Glutamatergic neuron (in vitro differentiated cells): ENCODE measurements around the gene KANSL1L. TPM values are rescaled to one million over a fixed set of nuclear protein-coding genes. Genes with fewer than 3 reads are reported as not detected.

Experiments used
- DNase-seq: peaks from one replicate; pipeline ENCODE4 v3.0.0; 2022
- H3K27ac Mint-ChIP-seq: one replicate; pipeline ENCODE4 v1.8.0; 2020; ENCODE audit warnings: mild to moderate bottlenecking, mixed read lengths, inconsistent platforms; ENCODE audit not compliant: unreplicated experiment
- H3K27me3 Mint-ChIP-seq: one replicate; pipeline ENCODE4 v1.8.0; 2020; ENCODE audit warnings: mild to moderate bottlenecking, moderate library complexity, mixed read lengths, inconsistent platforms; ENCODE audit not compliant: unreplicated experiment
- H3K36me3 Mint-ChIP-seq: one replicate; pipeline ENCODE4 v1.8.0; 2020; ENCODE audit warnings: mild to moderate bottlenecking, mixed read lengths, inconsistent platforms; ENCODE audit not compliant: unreplicated experiment
- H3K4me1 Mint-ChIP-seq: one replicate; pipeline ENCODE4 v1.8.0; 2020; ENCODE audit warnings: mild to moderate bottlenecking, low read depth, mixed read lengths, inconsistent platforms; ENCODE audit not compliant: unreplicated experiment
- H3K4me3 Mint-ChIP-seq: one replicate; pipeline ENCODE4 v1.8.0; 2020; ENCODE audit warnings: mild to moderate bottlenecking, mixed read lengths, inconsistent platforms; ENCODE audit not compliant: unreplicated experiment
- H3K9me3 Mint-ChIP-seq: one replicate; pipeline ENCODE4 v1.8.0; 2020; ENCODE audit warnings: mild to moderate bottlenecking, moderate library complexity, mixed read lengths, inconsistent platforms; ENCODE audit not compliant: unreplicated experiment
- CTCF ChIP-seq: fragments of 200-600 bp; sonication (generic); IDR thresholded peaks from one replicate; pipeline ENCODE4 v1.5.0; 2021; ENCODE audit not compliant: partially characterized antibody, unreplicated experiment
- total RNA-seq: library from RNA; stranded (reverse); fragmentation: NEBNext Ultra II Directional; extraction: Animal tissue kit (Norgen Biotek cat#: 25700); gene quantifications from one replicate; pipeline ENCODE4 v1.2.1, GENCODE V29; 2021; ENCODE audit not compliant: unreplicated experiment

The KANSL1L gene
- total RNA-seq, 1 donor from 2014 or later: 26.4 TPM

GRCh38 chr2:210203558-210203957, 32.3 kb upstream of the KANSL1L start:
- no peaks in the 10 kb centered on the region for H3K9me3 Mint-ChIP-seq
- TF ChIP-seq CTCF: no peak
- no peaks in the 10 kb centered on the region for H3K36me3 Mint-ChIP-seq
- H3K4me3 Mint-ChIP-seq: no peak overlapping the region
- no peaks in the 10 kb centered on the region for H3K27me3 Mint-ChIP-seq
- no peak for DNase-seq
- H3K4me1 Mint-ChIP-seq: no peaks in the 10 kb centered on the region
- no peak overlapping the region for H3K27ac Mint-ChIP-seq

GRCh38 chr2:210203147-210203546, 31.9 kb upstream of the KANSL1L start:
- no peak for TF ChIP-seq CTCF
- no peak overlapping the region for H3K4me3 Mint-ChIP-seq
- no peak for DNase-seq
- H3K4me1 Mint-ChIP-seq: no peaks in the 10 kb centered on the region
- H3K36me3 Mint-ChIP-seq: no peaks in the 10 kb centered on the region
- no peak overlapping the region for H3K27ac Mint-ChIP-seq
- no peaks in the 10 kb centered on the region for H3K9me3 Mint-ChIP-seq
- no peaks in the 10 kb centered on the region for H3K27me3 Mint-ChIP-seq

GRCh38 chr2:210199854-210200253, 28.6 kb upstream of the KANSL1L start:
- Mint-ChIP-seq H3K4me3 (no peak overlapping the region), H3K27ac (no peak overlapping the region), H3K4me1 (no peaks in the 10 kb centered on the region), H3K9me3 (no peaks in the 10 kb centered on the region), H3K27me3 (no peaks in the 10 kb centered on the region), H3K36me3 (no peaks in the 10 kb centered on the region)
- no peak for DNase-seq
- no peak for TF ChIP-seq CTCF

GRCh38 chr2:210199186-210199765, 28.1 kb upstream of the KANSL1L start:
- Mint-ChIP-seq H3K27ac (no peak overlapping the region), H3K4me1 (no peaks in the 10 kb centered on the region), H3K36me3 (no peaks in the 10 kb centered on the region), H3K27me3 (no peaks in the 10 kb centered on the region), H3K9me3 (no peaks in the 10 kb centered on the region), H3K4me3 (no peak overlapping the region)
- no peak for DNase-seq
- peak; percentile 82 for TF ChIP-seq CTCF

GRCh38 chr2:210198326-210198725, 27.1 kb upstream of the KANSL1L start:
- TF ChIP-seq CTCF: no peak
- H3K9me3 Mint-ChIP-seq: no peaks in the 10 kb centered on the region

More at GRCh38 chr2:210198326-210198725, 27.1 kb upstream of the KANSL1L start:
- H3K4me1 Mint-ChIP-seq: no peaks in the 10 kb centered on the region
- DNase-seq: no peak
- H3K4me3 Mint-ChIP-seq: no peak overlapping the region
- no peaks in the 10 kb centered on the region for H3K27me3 Mint-ChIP-seq
- H3K36me3 Mint-ChIP-seq: no peaks in the 10 kb centered on the region
- no peak overlapping the region for H3K27ac Mint-ChIP-seq
